GM23248 (cell line): ENCODE data around the gene IGF2BP1.

Experiments used
- EZH2 ChIP-seq: fragments of 200-600 bp; sonication (generic); IDR thresholded peaks from 2 replicates; pipeline ENCODE4 v1.6.1; 2018; ENCODE audit warnings: antibody characterized with exemption, mild to moderate bottlenecking; ENCODE audit not compliant: insufficient read depth, poor library complexity, severe bottlenecking
- EZH2phosphoT487 ChIP-seq: fragments of 200-600 bp; sonication (generic); IDR thresholded peaks from 2 replicates; pipeline ENCODE4 v1.6.1; 2018; ENCODE audit warnings: antibody characterized with exemption, moderate library complexity, mild to moderate bottlenecking, low read depth; ENCODE audit not compliant: insufficient read depth

- TF ChIP-seq EZH2 (no peak), EZH2phosphoT487 (no peak)
These were observed 24.0 kb downstream of the IGF2BP1 start for GRCh38 chr17:49021095-49021767.
